MCF 10A (cell line): ENCODE results near the gene TSSK6. TPM values are rescaled to one million over a fixed set of nuclear protein-coding genes. Genes with fewer than 3 reads are reported as not detected.

ENCODE experiments used
- BruUV-seq: library from RNA; stranded (reverse); fragments of 400-500 nt; replicated peaks from 2 replicates; lab custom pipeline; 2021; lab: Mats Ljungman, UMichigan
- CTCF ChIA-PET: fragments of 300-600 bp; sonication (Branson Sonifier 250); formaldehyde crosslinking; extraction: SDS; loops from one replicate; lab custom pipeline; 2021; ENCODE audit warnings: antibody characterized with exemption, inconsistent platforms; lab: Yijun Ruan, JAX
- POLR2A ChIA-PET: fragments of 300-600, 350-650 bp; sonication (Branson Sonifier 250); formaldehyde crosslinking; extraction: SDS; loops from one replicate; lab custom pipeline; 2020; ENCODE audit warnings: antibody characterized with exemption, inconsistent platforms; lab: Yijun Ruan, JAX
- DNase-seq: peaks from one replicate; pipeline ENCODE4 v3.0.0-alpha.2; 2018; ENCODE audit not compliant: unreplicated experiment
- H3K27ac Mint-ChIP-seq: one replicate; pipeline ENCODE4 v1.8.0; 2022; ENCODE audit warnings: mild to moderate bottlenecking, low read depth, mixed read lengths; ENCODE audit not compliant: unreplicated experiment
- H3K27me3 Mint-ChIP-seq: one replicate; pipeline ENCODE4 v1.8.0; 2022; ENCODE audit warnings: mixed read lengths; ENCODE audit not compliant: insufficient read depth, unreplicated experiment
- H3K36me3 Mint-ChIP-seq: one replicate; pipeline ENCODE4 v1.8.0; 2022; ENCODE audit warnings: mild to moderate bottlenecking, moderate library complexity, mixed read lengths; ENCODE audit not compliant: insufficient read depth, unreplicated experiment
- H3K4me1 Mint-ChIP-seq: one replicate; pipeline ENCODE4 v1.8.0; 2022; ENCODE audit warnings: mixed read lengths; ENCODE audit not compliant: insufficient read depth, unreplicated experiment
- H3K4me3 Mint-ChIP-seq: one replicate; pipeline ENCODE4 v1.8.0; 2022; ENCODE audit warnings: mild to moderate bottlenecking, moderate library complexity, mixed read lengths; ENCODE audit not compliant: unreplicated experiment
- H3K9me3 Mint-ChIP-seq: one replicate; pipeline ENCODE4 v1.8.0; 2022; ENCODE audit warnings: mixed read lengths; ENCODE audit not compliant: unreplicated experiment
- intact Hi-C: fragments of 100-400 bp; cut with micrococcal nuclease; formaldehyde crosslinking; loops from 2 replicates; pipeline ENCODE4 v1.14.1; 2022
- total RNA-seq: library from RNA; stranded (reverse); gene quantifications from 2 replicates; pipeline ENCODE4 v1.2.3, GENCODE V29; 2022
- TF ChIP-seq, protein P1 (sequence below): fragments of 200-600 bp; IDR thresholded peaks from one replicate; pipeline ENCODE4 v1.8.0; 2022; ENCODE audit warnings: antibody characterized with exemption, mild to moderate bottlenecking; ENCODE audit not compliant: unreplicated experiment

TSSK6 gene
- total RNA-seq, 1 experiment from 2014 or later = 4.8 TPM

DNA sequence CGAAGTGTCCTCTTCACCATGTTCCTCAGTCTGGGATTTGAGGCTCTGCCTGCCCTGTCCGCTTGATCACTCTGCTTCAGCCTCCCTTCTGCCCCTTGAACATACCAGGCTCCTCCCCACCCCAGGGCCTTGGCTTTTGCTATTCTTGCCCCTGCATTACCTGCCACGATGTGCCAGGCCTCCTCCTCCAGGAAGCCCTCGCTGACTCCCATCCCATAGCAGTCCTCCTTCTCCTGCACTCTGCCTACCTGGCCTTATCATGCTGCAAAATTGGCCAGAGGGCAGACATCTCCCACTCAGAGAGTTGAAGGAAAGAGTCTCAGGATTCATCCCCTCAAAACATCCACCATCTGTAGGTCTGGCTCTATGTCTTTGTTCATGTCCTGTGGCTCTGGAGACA, 15.5 kb upstream of the TSSK6 start:
- H3K4me3 Mint-ChIP-seq = no peak overlapping the region
- no peak overlapping the region for H3K27ac Mint-ChIP-seq
- H3K27me3 Mint-ChIP-seq = no peaks in the 10 kb centered on the region
- CTCF ChIA-PET = interaction anchor here (0.9 to 8.1 kb wide), 15 partner anchors 15 to 166 kb away, joined by 3 to 107 read pairs (median 10); partner anchors contain the start of genes GMIP, LPAR2, NDUFA13 and TSSK6
- BruUV-seq = no TSS peak
- H3K36me3 Mint-ChIP-seq = peaks cover 36% of the 10 kb centered on the region
- TF ChIP-seq, protein P1, sequence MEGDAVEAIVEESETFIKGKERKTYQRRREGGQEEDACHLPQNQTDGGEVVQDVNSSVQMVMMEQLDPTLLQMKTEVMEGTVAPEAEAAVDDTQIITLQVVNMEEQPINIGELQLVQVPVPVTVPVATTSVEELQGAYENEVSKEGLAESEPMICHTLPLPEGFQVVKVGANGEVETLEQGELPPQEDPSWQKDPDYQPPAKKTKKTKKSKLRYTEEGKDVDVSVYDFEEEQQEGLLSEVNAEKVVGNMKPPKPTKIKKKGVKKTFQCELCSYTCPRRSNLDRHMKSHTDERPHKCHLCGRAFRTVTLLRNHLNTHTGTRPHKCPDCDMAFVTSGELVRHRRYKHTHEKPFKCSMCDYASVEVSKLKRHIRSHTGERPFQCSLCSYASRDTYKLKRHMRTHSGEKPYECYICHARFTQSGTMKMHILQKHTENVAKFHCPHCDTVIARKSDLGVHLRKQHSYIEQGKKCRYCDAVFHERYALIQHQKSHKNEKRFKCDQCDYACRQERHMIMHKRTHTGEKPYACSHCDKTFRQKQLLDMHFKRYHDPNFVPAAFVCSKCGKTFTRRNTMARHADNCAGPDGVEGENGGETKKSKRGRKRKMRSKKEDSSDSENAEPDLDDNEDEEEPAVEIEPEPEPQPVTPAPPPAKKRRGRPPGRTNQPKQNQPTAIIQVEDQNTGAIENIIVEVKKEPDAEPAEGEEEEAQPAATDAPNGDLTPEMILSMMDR = no peak
- H3K4me1 Mint-ChIP-seq = peaks cover 11% of the 10 kb centered on the region
- POLR2A ChIA-PET = interaction anchor here (0.6 to 2.4 kb wide), 5 partner anchors 15 to 483 kb away, joined by 3 to 10 read pairs (median 3); partner anchors contain the start of genes NDUFA13 and TSSK6
- no peak for DNase-seq
- intact Hi-C loops = loop anchor here (5.0 kb wide), 1 partner anchor 426 kb away; no protein-coding TSS in a partner anchor
- H3K9me3 Mint-ChIP-seq = no peaks in the 10 kb centered on the region

DNA sequence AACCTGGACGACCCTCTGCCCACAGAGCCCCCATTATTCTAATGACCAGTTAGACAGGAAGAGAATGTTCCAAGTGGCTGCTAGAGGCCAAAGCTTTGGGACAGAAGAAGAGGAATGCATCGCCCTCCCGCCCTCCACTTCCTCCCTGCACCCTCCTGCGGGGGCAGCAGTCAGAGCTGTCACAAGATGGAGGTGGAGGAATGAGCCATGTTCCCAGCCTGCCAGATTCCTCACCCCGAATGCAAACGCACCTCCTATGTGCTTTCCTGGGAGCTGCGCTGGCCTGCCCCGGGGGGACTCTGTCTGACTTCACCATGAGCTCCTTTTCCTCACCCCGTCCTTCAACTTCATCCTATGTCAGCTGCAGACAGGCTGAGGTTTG, 15.1 kb upstream of the TSSK6 start:
- H3K4me3 Mint-ChIP-seq = no peak overlapping the region
- no peak overlapping the region for H3K27ac Mint-ChIP-seq
- peaks cover 36% of the 10 kb centered on the region for H3K36me3 Mint-ChIP-seq
- no peaks in the 10 kb centered on the region for H3K27me3 Mint-ChIP-seq
- ChIA-PET POLR2A (interaction anchor here (0.6 to 2.4 kb wide), 5 partner anchors 14 to 483 kb away, joined by 3 to 10 read pairs (median 3); partner anchors contain the start of genes NDUFA13 and TSSK6), CTCF (interaction anchor here (0.8 to 8.1 kb wide), 6 partner anchors 9 to 120 kb away, joined by 3 to 107 read pairs (median 9); partner anchors contain the start of genes GMIP, LPAR2 and NDUFA13)
- peaks cover 11% of the 10 kb centered on the region for H3K4me1 Mint-ChIP-seq
- TF ChIP-seq, protein P1 = no peak
- DNase-seq = no peak
- intact Hi-C loops = loop anchor here (5.0 kb wide), 1 partner anchor 427 kb away; no protein-coding TSS in a partner anchor
- BruUV-seq = no TSS peak
- H3K9me3 Mint-ChIP-seq = no peaks in the 10 kb centered on the region

DNA sequence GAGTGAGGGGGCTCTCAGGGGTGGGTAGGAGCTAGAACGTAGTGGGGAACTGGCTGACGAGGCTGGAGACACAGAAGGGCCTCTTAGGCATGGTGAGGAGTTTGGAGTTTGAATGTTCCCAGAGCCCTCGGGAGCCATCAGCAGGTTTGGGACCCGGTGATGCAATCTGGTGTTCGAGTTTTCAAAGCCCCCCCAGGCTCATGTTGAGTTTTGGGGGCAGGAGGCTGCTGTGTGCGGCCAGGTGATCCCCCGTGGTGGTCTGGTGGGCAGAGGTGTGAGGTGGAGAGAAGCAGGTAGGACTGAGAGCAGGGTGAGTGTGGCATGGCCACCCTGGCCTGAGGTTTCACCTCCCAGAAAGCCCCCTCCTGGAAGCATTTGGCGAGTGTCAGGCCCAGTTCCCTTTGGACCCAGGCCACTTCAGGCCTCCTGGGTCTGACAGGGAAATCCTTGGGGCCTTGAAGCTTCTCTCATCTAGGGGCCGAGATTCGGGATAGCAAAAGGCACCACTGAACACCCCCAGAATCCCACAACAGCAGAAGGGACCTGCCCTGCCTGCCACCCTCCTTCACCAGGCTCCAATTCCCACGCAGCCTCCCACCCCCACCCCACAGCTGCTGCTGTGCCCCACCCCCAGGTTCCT, 14.6 kb upstream of the TSSK6 start:
- CTCF ChIA-PET = interaction anchor here (0.7 to 8.1 kb wide), 8 partner anchors 8 to 1599 kb away, joined by 3 to 107 read pairs (median 4); partner anchors contain the start of genes GMIP and NDUFA13
- Mint-ChIP-seq H3K36me3 (peaks cover 36% of the 10 kb centered on the region), H3K27ac (no peak overlapping the region), H3K4me3 (no peak overlapping the region), H3K27me3 (no peaks in the 10 kb centered on the region), H3K4me1 (peaks cover 11% of the 10 kb centered on the region), H3K9me3 (no peaks in the 10 kb centered on the region)
- intact Hi-C loops = loop anchor here (5.0 kb wide), 1 partner anchor 427 kb away; no protein-coding TSS in a partner anchor
- POLR2A ChIA-PET = interaction anchor here (0.9 to 2.3 kb wide), 4 partner anchors 14 to 115 kb away, joined by 3 to 12 read pairs (median 4); partner anchors contain the start of genes NDUFA13 and TSSK6
- DNase-seq = no peak
- TF ChIP-seq, protein P1 = no peak
- BruUV-seq = no TSS peak
